Lower lobe of right lung (tissue), 2 donors: Measurements from ENCODE around the gene CRTC3. TPM values are rescaled to one million over a fixed set of nuclear protein-coding genes. Genes with fewer than 3 reads are reported as not detected.

Experiments used
- ATAC-seq, 2 donors: fragments of 200-7000 bp; cut with Tn5 transposase; one replicate each; pipeline ENCODE4 v1.9.1; 2020 to 2022; ENCODE audit warnings: mild to moderate bottlenecking in 2 of 2, moderate library complexity in 2 of 2
- DNase-seq: peaks from one replicate; pipeline ENCODE4 v3.0.0-alpha.2; 2020
- H3K27ac ChIP-seq: fragments of 200-600 bp; one replicate; pipeline ENCODE4 v1.8.0; 2022
- H3K27me3 ChIP-seq: fragments of 200-600 bp; one replicate; pipeline ENCODE4 v1.8.0; 2022; ENCODE audit warnings: low read depth
- H3K36me3 ChIP-seq: fragments of 200-600 bp; one replicate; pipeline ENCODE4 v1.8.0; 2022; ENCODE audit warnings: mild to moderate bottlenecking
- H3K4me1 ChIP-seq: fragments of 200-600 bp; one replicate; pipeline ENCODE4 v1.8.0; 2022
- H3K4me3 ChIP-seq: fragments of 200-600 bp; one replicate; pipeline ENCODE4 v1.8.0; 2022; ENCODE audit warnings: mild to moderate bottlenecking
- H3K9me3 ChIP-seq: fragments of 200-600 bp; one replicate; pipeline ENCODE4 v1.8.0; 2022
- intact Hi-C: fragments of 100-400 bp; cut with DNase I; formaldehyde crosslinking; loops from one replicate; pipeline ENCODE4 v1.11.0; 2022
- total RNA-seq: library from RNA; stranded (reverse); fragmentation: NEBNext Ultra II Directional; extraction: Animal tissue kit (Norgen Biotek cat#: 25700); gene quantifications from one replicate; pipeline ENCODE4 v1.2.1, GENCODE V29; 2021
- TF ChIP-seq, protein P1 (sequence below): fragments of 200-600 bp; IDR thresholded peaks from one replicate; pipeline ENCODE4 v1.8.0; 2022; ENCODE audit warnings: antibody characterized with exemption, mild to moderate bottlenecking
- donor health status: DM: no; HTN: yes; CAD: no; lungs with severe emphysema.

CRTC3 gene
- total RNA-seq, 1 donor from 2014 or later, result 40.6 TPM

- TF ChIP-seq, protein P1, sequence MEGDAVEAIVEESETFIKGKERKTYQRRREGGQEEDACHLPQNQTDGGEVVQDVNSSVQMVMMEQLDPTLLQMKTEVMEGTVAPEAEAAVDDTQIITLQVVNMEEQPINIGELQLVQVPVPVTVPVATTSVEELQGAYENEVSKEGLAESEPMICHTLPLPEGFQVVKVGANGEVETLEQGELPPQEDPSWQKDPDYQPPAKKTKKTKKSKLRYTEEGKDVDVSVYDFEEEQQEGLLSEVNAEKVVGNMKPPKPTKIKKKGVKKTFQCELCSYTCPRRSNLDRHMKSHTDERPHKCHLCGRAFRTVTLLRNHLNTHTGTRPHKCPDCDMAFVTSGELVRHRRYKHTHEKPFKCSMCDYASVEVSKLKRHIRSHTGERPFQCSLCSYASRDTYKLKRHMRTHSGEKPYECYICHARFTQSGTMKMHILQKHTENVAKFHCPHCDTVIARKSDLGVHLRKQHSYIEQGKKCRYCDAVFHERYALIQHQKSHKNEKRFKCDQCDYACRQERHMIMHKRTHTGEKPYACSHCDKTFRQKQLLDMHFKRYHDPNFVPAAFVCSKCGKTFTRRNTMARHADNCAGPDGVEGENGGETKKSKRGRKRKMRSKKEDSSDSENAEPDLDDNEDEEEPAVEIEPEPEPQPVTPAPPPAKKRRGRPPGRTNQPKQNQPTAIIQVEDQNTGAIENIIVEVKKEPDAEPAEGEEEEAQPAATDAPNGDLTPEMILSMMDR, result no peak
- ATAC-seq (no peak), DNase-seq (no peak)
- Histone ChIP-seq H3K27me3 (no peaks in the 10 kb centered on the region), H3K4me3 (no peak overlapping the region), H3K9me3 (no peaks in the 10 kb centered on the region), H3K27ac (peak overlapping the region; percentile 70), H3K4me1 (peaks cover 68% of the 10 kb centered on the region), H3K36me3 (no peaks in the 10 kb centered on the region)
- intact Hi-C loops, result no loop called here
Measured at GRCh38 chr15:90559119-90559518, 29.4 kb downstream of the CRTC3 start.

GRCh38 chr15:90560229-90560776, 30.6 kb downstream of the CRTC3 start:
- Histone ChIP-seq H3K4me3 (no peak overlapping the region), H3K27me3 (no peaks in the 10 kb centered on the region), H3K4me1 (peaks cover 79% of the 10 kb centered on the region), H3K36me3 (no peaks in the 10 kb centered on the region), H3K9me3 (no peaks in the 10 kb centered on the region), H3K27ac (peak overlapping the region; percentile 70)
- DNase-seq (no peak), ATAC-seq (peak; percentile 41 to 75)
- intact Hi-C loops, result no loop called here
- TF ChIP-seq, protein P1, result no peak

DNA sequence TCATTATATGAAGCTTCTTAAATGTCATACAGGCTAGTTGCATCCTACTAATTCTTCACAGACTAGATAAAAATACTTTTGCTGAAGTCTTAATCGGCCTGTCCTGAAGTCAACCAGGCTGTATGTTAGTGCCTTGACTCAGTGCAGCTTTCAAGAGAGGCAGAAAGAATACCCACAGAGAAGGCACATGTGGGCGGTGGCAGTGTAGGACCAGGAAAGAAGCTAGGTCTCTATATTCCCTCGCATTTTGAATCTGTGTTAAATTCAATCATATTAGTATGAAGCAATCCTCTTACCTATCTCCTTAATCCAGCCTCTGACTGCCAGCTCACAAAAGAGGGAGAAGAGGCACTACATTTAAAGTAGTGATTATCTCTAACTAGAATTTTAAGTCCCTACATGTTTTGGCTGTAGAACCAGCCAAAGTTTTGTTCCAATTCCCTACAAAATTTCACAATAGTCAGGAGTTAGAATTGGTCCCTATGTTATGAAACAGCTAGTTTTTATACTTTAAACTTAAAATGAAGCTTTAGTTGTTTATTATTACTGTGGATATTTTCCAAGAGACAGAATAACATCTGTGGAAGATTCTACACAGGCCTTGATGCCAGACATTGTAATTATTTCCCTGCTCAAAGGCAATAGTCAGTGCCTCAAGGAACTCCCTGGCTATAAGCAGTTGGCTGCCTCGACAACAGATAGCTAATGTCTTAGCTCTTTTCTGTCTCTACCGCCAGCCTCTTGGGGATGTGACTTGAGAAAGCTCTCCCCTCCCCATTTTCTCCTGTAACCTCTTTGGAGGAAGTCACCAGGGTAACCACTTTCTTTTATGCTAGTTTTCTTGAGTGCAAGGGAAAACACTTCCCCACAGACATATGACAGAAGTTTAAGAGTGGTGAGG, 31.9 kb downstream of the CRTC3 start:
- Histone ChIP-seq H3K27me3 (no peaks in the 10 kb centered on the region), H3K4me3 (no peak overlapping the region), H3K4me1 (peaks cover 88% of the 10 kb centered on the region), H3K9me3 (no peaks in the 10 kb centered on the region), H3K27ac (peak overlapping the region; percentile 70), H3K36me3 (no peaks in the 10 kb centered on the region)
- DNase-seq (no peak), ATAC-seq (peak in 1 of 2 donors; percentile 6)
- intact Hi-C loops, result no loop called here
- TF ChIP-seq, protein P1, result no peak

DNA sequence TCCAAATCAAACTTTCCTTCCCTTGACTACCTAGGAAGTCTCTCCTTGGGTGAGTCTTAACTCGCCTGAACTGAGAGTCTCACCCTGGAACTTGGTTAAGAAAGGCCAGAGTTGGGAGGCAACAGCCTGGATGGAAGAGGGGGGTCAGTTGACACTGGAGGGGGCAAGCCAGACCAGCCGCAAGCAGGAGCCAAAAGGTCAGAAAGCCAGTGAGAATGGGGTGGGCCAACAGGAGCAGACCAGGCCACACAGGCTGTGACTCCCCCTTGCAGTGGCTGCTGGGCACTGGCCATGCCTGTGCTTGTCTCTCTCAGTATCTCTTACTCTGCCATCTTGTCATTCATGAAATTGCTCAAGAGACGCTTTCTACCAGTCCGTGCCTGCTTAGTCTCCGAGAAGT, 32.9 kb downstream of the CRTC3 start:
- ATAC-seq (no peak), DNase-seq (no peak)
- TF ChIP-seq, protein P1, result no peak
- no peaks in the 10 kb centered on the region for H3K36me3 ChIP-seq
- no peak overlapping the region for H3K4me3 ChIP-seq
- H3K27me3 ChIP-seq, result no peaks in the 10 kb centered on the region
- no peaks in the 10 kb centered on the region for H3K9me3 ChIP-seq
- peak overlapping the region; percentile 70 for H3K27ac ChIP-seq
- intact Hi-C loops, result no loop called here
- peaks cover 84% of the 10 kb centered on the region for H3K4me1 ChIP-seq

DNA sequence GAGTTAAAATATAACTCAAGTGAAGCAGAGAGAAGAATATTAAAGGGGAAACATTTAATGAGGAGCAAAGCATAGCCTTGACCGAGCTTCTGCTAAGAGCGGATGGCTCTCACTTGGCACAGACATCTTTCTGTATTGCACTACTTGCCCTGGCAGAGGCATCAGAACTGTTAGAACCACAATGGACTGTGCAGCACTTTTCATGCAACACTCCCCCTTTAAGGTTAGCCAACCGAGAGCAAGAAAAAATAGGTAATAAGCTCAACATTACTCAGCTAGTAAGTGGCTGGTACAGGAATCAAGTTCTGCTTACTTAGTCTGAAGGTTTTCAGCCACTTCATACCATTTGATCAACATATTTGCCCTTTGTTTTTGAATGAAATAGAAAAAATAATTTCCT, 33.7 kb downstream of the CRTC3 start:
- no peaks in the 10 kb centered on the region for H3K9me3 ChIP-seq
- peak; percentile 6 to 34 for ATAC-seq
- peak overlapping the region; percentile 70 for H3K27ac ChIP-seq
- no peaks in the 10 kb centered on the region for H3K36me3 ChIP-seq
- TF ChIP-seq, protein P1, result no peak
- no peak for DNase-seq
- H3K27me3 ChIP-seq, result no peaks in the 10 kb centered on the region
- no peak overlapping the region for H3K4me3 ChIP-seq
- intact Hi-C loops, result no loop called here
- H3K4me1 ChIP-seq, result peaks cover 83% of the 10 kb centered on the region
